ENCODE measurements around the gene RBM22.

Gene RBM22

GRCh38 chr5:150665044-150665443 is 35.8 kb downstream of the RBM22 start:
- DNase-seq (ENCODE audit: low read depth): no peak
- TF ChIP-seq, protein P1, sequence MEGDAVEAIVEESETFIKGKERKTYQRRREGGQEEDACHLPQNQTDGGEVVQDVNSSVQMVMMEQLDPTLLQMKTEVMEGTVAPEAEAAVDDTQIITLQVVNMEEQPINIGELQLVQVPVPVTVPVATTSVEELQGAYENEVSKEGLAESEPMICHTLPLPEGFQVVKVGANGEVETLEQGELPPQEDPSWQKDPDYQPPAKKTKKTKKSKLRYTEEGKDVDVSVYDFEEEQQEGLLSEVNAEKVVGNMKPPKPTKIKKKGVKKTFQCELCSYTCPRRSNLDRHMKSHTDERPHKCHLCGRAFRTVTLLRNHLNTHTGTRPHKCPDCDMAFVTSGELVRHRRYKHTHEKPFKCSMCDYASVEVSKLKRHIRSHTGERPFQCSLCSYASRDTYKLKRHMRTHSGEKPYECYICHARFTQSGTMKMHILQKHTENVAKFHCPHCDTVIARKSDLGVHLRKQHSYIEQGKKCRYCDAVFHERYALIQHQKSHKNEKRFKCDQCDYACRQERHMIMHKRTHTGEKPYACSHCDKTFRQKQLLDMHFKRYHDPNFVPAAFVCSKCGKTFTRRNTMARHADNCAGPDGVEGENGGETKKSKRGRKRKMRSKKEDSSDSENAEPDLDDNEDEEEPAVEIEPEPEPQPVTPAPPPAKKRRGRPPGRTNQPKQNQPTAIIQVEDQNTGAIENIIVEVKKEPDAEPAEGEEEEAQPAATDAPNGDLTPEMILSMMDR (IDR thresholded peaks at IDR 0.05; ENCODE audit: low read depth, low read length): no peak
- no peak for TF ChIP-seq POLR2A (IDR thresholded peaks at IDR 0.05; ENCODE audit: extremely low read depth, insufficient read length)
- TF ChIP-seq, protein P2, sequence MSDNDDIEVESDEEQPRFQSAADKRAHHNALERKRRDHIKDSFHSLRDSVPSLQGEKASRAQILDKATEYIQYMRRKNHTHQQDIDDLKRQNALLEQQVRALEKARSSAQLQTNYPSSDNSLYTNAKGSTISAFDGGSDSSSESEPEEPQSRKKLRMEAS (IDR thresholded peaks at IDR 0.05; ENCODE audit: low read depth, low read length): no peak
- no peak for TF ChIP-seq MYC (IDR thresholded peaks at IDR 0.05; ENCODE audit: low read depth, low read length)

DNA sequence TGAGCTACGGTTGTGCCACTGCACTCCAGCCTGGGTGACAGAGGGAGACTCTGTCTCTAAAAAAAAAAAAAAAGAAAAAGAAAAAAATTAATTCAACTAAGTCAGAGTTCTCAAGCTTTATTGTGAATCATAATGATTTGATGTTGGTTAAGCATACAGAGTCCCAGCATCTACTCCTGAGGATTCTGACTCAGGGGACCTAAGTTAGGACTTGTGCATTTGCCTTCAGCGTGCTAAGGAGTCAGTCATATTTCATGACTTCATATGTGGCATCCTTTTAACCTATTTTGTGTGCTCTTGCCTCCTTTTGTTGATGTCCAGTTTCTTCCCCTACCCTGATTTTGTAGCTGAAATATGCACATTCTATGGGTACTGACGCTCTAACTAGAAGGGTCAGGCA is 36.9 kb downstream of the RBM22 start:
- H3K4me3 ChIP-seq (ENCODE audit: low read depth, low read length): no peak overlapping the region
- no peak for DNase-seq (ENCODE audit: low read depth)
- TF ChIP-seq MYC (IDR thresholded peaks at IDR 0.05; ENCODE audit: low read depth, low read length) (no peak), POLR2A (IDR thresholded peaks at IDR 0.05; ENCODE audit: extremely low read depth, insufficient read length) (no peak)
- TF ChIP-seq, protein P1 (IDR thresholded peaks at IDR 0.05; ENCODE audit: low read depth, low read length): no peak
- TF ChIP-seq, protein P2 (IDR thresholded peaks at IDR 0.05; ENCODE audit: low read depth, low read length): no peak

More at GRCh38 chr5:150665044-150665443, 35.8 kb downstream of the RBM22 start:
- no peak overlapping the region for H3K4me3 ChIP-seq (ENCODE audit: low read depth, low read length)

- no peak for DNase-seq (ENCODE audit: low read depth)
- no peak overlapping the region for H3K4me3 ChIP-seq (ENCODE audit: low read depth, low read length)
- TF ChIP-seq MYC (IDR thresholded peaks at IDR 0.05; ENCODE audit: low read depth, low read length): no peak
- TF ChIP-seq POLR2A (IDR thresholded peaks at IDR 0.05; ENCODE audit: extremely low read depth, insufficient read length): no peak
- TF ChIP-seq, protein P2 (IDR thresholded peaks at IDR 0.05; ENCODE audit: low read depth, low read length): no peak
- TF ChIP-seq, protein P1 (IDR thresholded peaks at IDR 0.05; ENCODE audit: low read depth, low read length): no peak
These were observed 37.9 kb downstream of the RBM22 start for GRCh38 chr5:150662731-150663516.

- no peak for DNase-seq (ENCODE audit: low read depth)
- H3K4me3 ChIP-seq (ENCODE audit: low read depth, low read length): no peak overlapping the region
- TF ChIP-seq, protein P1 (IDR thresholded peaks at IDR 0.05; ENCODE audit: low read depth, low read length): no peak
These were observed 38.9 kb downstream of the RBM22 start for GRCh38 chr5:150661821-150662596.

- TF ChIP-seq POLR2A (IDR thresholded peaks at IDR 0.05; ENCODE audit: extremely low read depth, insufficient read length) (no peak), MYC (IDR thresholded peaks at IDR 0.05; ENCODE audit: low read depth, low read length) (no peak)
- TF ChIP-seq, protein P1 (IDR thresholded peaks at IDR 0.05; ENCODE audit: low read depth, low read length): no peak
- TF ChIP-seq, protein P2 (IDR thresholded peaks at IDR 0.05; ENCODE audit: low read depth, low read length): no peak
- DNase-seq (ENCODE audit: low read depth): no peak
- no peak within 1 kb of the TSS for H3K4me3 ChIP-seq (ENCODE audit: low read depth, low read length)
These were observed 39.8 kb downstream of the RBM22 start, which contains the start of gene MYOZ3 for GRCh38 chr5:150661086-150661485. Gene MYOZ3 (plus strand): TSS chr5:150661251. CDS start chr5:150662942, 1,691 bp downstream.

Measured in NB4 (cell line).